GM21737 (cell line): Measurements from ENCODE around the gene CEPT1.

Source experiments
- ATAC-seq: cut with Tn5 transposase; IDR thresholded peaks from one replicate; pipeline ENCODE4 v1.9.1; 2021; ENCODE audit warnings: mild to moderate bottlenecking, moderate library complexity; ENCODE audit not compliant: unreplicated experiment

Gene CEPT1

DNA sequence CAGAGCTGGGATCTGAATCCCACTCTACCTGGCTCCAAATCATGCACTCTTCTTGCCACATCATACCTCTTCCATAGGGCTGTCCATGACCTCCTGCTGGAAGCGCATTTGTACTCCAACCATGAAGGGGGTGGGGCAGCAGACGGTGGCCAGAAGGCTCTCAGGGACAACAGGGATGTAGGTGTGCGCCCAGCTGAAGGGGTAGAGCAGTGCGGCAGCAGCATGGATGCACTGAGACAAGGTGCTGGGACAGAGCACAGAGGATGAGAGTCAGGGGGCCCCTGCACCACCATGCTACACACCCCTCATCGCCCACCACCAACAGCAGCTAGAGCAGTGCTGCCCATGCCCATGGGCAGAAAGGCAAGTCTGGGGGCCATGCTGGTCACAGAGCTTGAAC is 52.1 kb downstream of the CEPT1 start:
- no peak for ATAC-seq

- ATAC-seq: peak; percentile 50
Measured at GRCh38 chr1:111192658-111193519, 52.9 kb downstream of the CEPT1 start.

DNA sequence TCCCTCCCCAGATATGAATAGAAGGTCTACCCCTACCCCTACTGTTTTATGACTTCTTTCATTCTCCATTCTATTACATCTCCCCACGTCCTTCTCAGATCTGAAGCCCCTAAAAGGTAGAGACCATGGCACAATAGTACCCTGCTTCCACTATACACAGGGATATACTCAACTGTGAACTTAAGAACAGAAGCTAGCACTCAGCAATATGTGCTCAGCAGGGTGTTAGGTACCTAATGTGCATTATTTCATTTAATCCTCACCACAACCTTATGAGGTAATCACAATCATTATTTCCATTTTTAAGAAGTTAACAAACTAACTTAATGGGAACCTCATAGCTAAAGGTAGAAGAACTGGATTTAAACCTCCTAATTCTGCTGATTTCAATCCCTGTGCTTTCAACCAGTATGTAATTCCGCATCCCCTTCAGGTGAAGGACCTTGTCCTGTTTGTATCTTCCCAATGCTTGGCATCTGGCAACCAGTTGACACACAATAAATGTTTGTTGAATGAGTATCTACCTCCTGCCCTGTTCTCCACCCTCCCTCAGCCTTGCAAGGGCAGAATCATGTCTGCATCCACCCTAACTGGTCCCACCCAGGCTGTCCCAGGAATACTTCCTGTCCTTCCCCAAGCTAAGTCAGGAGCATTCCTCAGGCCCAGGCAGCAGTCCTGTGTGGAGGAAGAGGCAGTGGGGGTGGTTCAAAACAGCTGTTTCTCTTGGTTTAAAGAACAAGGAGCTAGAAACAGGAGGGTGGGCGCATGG is 53.9 kb downstream of the CEPT1 start:
- no peak for ATAC-seq

- no peak for ATAC-seq
Measured at GRCh38 chr1:111195002-111195684, 55.1 kb downstream of the CEPT1 start.

- ATAC-seq: no peak
Measured at GRCh38 chr1:111196213-111196612, 56.2 kb downstream of the CEPT1 start.

DNA sequence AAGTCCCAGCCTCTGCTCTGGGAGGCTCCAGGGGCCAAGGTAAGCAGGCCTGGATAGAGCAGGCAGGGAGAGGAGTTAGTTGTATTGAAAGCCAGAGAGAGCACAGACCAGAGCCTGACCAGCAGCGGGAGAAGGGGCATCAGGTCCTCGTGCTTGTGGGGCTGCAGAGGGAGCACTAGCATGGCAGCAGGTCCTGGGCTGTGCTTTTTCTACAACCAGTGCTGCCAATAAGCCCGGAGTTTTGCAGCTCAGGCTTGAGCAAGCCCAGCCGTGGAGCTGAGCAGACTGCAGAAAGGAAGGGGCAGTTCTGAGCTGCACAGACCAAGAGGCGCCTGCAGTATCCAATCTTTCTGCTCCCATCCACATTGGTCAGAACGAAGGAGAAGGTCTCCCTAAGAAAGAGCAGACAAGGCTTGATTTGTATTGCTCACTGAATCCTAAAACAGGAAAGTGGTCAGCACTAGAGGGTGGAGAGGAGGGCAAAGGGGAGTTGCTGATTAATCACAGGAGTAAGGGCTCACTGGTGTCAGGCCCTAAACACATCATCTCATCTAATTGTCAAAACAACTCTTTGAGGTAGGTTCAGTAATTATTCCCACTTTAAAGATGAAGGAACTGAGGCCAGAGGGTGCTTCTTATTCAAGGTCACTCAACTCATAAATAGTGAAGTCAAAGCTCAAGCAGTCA is 57.7 kb downstream of the CEPT1 start:
- ATAC-seq: no peak

GRCh38 chr1:111198836-111199235 is 58.8 kb downstream of the CEPT1 start:
- no peak for ATAC-seq

- ATAC-seq: no peak
Measured at GRCh38 chr1:111199329-111199728, 59.3 kb downstream of the CEPT1 start.

DNA sequence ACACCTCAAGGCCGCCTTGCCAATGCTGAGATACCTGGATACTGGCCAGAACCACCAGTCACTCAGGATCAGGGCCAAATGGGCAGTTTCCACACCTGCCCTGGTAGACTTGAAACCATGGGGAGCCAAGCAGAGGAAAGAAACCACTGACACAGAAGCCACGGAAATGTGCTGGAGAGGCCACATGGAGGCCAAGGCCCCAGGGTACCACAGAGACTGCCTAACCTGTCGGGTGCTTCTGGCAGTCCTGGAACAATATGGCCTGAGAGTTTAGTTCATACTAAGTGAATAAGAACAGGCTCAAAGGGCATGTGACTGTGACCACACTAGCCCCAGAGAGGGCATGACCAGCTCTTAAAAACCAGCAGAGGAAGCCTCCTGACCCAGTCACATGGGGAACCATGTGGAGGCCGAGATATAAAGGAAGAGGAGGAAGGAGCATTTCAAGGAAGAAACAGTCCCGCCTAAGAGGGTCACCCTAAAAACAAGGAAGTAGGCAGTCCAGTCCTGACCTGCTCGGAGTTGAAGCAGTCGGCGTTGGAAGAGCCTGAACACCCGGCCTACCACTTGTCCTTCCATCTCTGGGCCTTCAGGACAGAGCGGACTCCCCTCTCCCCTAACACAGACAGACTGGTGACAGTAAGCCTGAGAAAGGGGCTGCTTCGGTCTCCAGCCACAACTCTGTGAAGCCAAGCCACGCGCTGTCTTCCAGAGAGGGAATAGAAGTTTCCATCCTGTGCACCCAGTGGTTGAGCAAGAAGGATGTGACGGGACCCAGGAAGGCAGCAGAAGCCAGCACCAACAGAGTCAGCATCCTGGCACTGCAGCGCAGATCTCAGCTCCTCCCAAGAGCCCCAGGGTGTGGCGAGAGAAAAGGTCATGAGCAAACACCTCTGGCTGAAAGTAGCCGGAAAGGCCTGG is 60.1 kb downstream of the CEPT1 start, which contains the start of gene DENND2D:
Gene DENND2D, minus strand, starts transcription at position 766 of the 921 bp plus-strand sequence. Its CDS starts 187 bp downstream, at position 579.
- ATAC-seq: no peak

DNA sequence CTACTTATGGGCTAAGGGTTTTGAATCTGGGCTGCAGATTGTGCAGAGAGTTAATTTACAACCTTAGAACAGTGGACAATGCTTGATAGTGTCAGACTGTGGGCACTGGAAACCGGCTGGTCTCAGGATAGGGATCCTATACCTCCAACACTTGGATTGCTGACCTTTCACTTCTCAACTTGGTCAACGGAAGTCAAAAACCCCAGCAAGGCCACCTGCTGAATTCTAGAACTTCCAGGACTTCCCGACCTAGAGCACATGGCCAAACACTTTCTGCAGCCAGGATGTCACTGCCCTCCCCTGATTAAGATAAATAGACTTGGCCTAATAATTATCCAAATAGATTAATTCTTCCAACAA is 60.8 kb downstream of the CEPT1 start:
- no peak for ATAC-seq

GRCh38 chr1:111201275-111202090 is 61.5 kb downstream of the CEPT1 start:
- no peak for ATAC-seq

- ATAC-seq: no peak
Measured at GRCh38 chr1:111202366-111202706, 62.3 kb downstream of the CEPT1 start.

DNA sequence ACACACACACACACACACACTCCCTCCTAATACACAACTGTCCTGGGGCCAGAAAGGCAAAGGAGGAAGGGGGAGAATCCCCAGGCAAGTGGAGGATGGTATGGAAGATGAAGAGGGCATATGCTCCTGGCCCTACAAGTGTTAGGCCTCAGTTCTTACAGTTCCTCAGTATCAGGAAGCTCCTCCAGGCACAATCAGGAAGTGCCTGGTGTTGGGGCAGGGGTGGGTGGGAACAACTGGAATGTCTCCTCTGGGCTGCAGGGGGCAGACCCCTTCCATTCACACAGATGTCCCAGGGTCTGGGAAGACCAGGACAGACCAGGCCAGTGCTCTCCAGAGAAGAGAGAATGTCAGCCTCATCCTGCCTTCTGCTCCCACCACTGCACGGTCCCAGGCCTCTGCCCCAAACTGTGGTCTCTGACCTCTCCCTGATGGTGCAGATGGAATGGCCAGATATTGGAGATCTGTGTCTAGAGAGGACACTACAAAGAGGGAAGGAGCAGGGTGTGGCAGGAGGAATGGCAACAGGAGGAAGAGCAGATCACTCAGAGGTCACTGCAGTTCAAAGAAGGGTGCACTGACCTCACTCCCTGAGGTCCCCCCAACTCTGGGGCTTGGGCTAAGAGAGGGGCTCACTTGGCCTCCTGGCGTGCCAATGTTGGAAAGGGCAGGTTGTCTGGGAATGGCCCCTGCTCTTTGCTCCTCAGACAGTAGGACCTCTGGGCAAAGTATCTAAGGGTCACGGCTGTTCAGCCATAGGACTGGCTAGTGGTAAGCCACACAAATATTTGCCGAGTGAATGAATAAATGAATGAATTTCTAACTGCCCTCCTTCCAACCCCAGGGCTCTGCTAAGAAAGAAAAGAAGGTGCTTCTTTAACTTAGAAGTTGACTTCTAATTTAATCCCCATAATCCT is 62.9 kb downstream of the CEPT1 start:
- no peak for ATAC-seq

DNA sequence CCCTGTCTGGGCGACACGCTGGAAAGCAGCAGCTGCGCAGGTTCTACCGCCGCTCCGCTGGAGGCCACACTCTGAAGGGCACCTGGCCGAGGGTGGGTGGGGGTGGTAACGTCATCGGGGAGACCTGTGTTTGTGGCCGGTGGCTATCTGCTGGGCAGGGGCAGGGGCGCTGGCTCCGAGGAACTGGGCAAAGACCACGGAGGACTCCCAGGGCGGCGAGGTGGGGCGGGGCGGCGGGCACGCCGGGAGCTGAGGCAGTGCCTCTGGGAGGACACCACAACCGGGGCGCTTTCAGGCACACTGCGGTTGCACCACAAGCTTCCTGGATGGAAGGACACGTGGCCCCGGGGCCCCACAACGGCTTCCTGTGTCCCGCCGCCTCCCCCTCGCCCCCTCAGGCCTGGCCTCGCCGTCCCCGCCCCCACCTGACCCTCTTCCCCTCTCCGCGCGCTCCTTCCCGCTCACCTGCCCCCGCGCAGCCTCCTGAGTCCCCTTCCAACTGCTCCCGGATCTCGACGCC is 63.7 kb downstream of the CEPT1 start:
- ATAC-seq: peak; percentile 51

- ATAC-seq: peak; percentile 53
Measured at GRCh38 chr1:111204201-111204982, 64.4 kb downstream of the CEPT1 start.

- ATAC-seq: no peak
Measured at GRCh38 chr1:111204983-111205713, 65.1 kb downstream of the CEPT1 start.
